IPS-18c (cell line): ENCODE measurements around the gene CREBBP.

Experiments
- H3K4me3 ChIP-seq: 2 replicates; pipeline ENCODE4 v1.7.0; 2013; ENCODE audit warnings: low read depth, mild to moderate bottlenecking, low read length, moderate library complexity; ENCODE audit not compliant: insufficient read depth
- H3K9me3 ChIP-seq: one replicate; pipeline ENCODE4 v1.6.1; 2013; ENCODE audit warnings: mild to moderate bottlenecking, low read length, moderate library complexity; ENCODE audit not compliant: control insufficient read depth, insufficient read depth

Gene CREBBP

GRCh38 chr16:3797473-3797872 is 83.0 kb downstream of the CREBBP start:
- no peak overlapping the region for H3K4me3 ChIP-seq

GRCh38 chr16:3793161-3793576 is 87.3 kb downstream of the CREBBP start:
- Histone ChIP-seq H3K9me3 (no peaks in the 10 kb centered on the region), H3K4me3 (no peak overlapping the region)

More at GRCh38 chr16:3797473-3797872, 83.0 kb downstream of the CREBBP start:
- H3K9me3 ChIP-seq, result no peaks in the 10 kb centered on the region

- Histone ChIP-seq H3K9me3 (no peaks in the 10 kb centered on the region), H3K4me3 (no peak overlapping the region)
These were observed 88.0 kb downstream of the CREBBP start for GRCh38 chr16:3792472-3793012.

GRCh38 chr16:3791701-3792100 is 88.8 kb downstream of the CREBBP start:
- H3K9me3 ChIP-seq, result no peaks in the 10 kb centered on the region
- no peak overlapping the region for H3K4me3 ChIP-seq

- Histone ChIP-seq H3K4me3 (no peak overlapping the region), H3K9me3 (no peaks in the 10 kb centered on the region)
These were observed 91.0 kb downstream of the CREBBP start for GRCh38 chr16:3789375-3790099.

GRCh38 chr16:3788711-3789374 is 91.7 kb downstream of the CREBBP start:
- Histone ChIP-seq H3K4me3 (no peak overlapping the region), H3K9me3 (no peaks in the 10 kb centered on the region)

GRCh38 chr16:3787924-3788661 is 92.4 kb downstream of the CREBBP start:
- H3K4me3 ChIP-seq, result no peak overlapping the region
- no peaks in the 10 kb centered on the region for H3K9me3 ChIP-seq

GRCh38 chr16:3785413-3785812 is 95.1 kb downstream of the CREBBP start:
- H3K9me3 ChIP-seq, result no peaks in the 10 kb centered on the region
- no peak overlapping the region for H3K4me3 ChIP-seq

GRCh38 chr16:3783516-3783915 is 97.0 kb downstream of the CREBBP start:
- Histone ChIP-seq H3K9me3 (no peaks in the 10 kb centered on the region), H3K4me3 (no peak overlapping the region)

GRCh38 chr16:3782566-3782965 is 97.9 kb downstream of the CREBBP start:
- no peaks in the 10 kb centered on the region for H3K9me3 ChIP-seq
- no peak overlapping the region for H3K4me3 ChIP-seq

- Histone ChIP-seq H3K4me3 (no peak overlapping the region), H3K9me3 (no peaks in the 10 kb centered on the region)
These were observed 99.1 kb downstream of the CREBBP start for GRCh38 chr16:3781421-3781820.

GRCh38 chr16:3780570-3780969 is 99.9 kb downstream of the CREBBP start:
- Histone ChIP-seq H3K4me3 (no peak overlapping the region), H3K9me3 (no peaks in the 10 kb centered on the region)

- Histone ChIP-seq H3K9me3 (no peaks in the 10 kb centered on the region), H3K4me3 (no peak overlapping the region)
These were observed 104.2 kb downstream of the CREBBP start for GRCh38 chr16:3776316-3776715.

GRCh38 chr16:3774819-3775218 is 105.7 kb downstream of the CREBBP start:
- H3K9me3 ChIP-seq, result no peaks in the 10 kb centered on the region
- no peak overlapping the region for H3K4me3 ChIP-seq

GRCh38 chr16:3774156-3774767 is 106.3 kb downstream of the CREBBP start:
- H3K4me3 ChIP-seq, result no peak overlapping the region
- no peaks in the 10 kb centered on the region for H3K9me3 ChIP-seq

- Histone ChIP-seq H3K4me3 (no peak overlapping the region), H3K9me3 (no peaks in the 10 kb centered on the region)
These were observed 106.8 kb downstream of the CREBBP start for GRCh38 chr16:3773663-3774062.

GRCh38 chr16:3771513-3771912 is 109.0 kb downstream of the CREBBP start:
- Histone ChIP-seq H3K9me3 (no peaks in the 10 kb centered on the region), H3K4me3 (no peak overlapping the region)
